Measurements from ENCODE around the gene CAPSL. TPM values are rescaled to one million over a fixed set of nuclear protein-coding genes. Genes with fewer than 3 reads are reported as not detected.

The CAPSL gene
- total and polyA plus RNA-seq, 2 of the 8 experiments (the other 6 are each of a cell fraction or from before 2014, with no cell fraction given) = not detected

- Histone ChIP-seq H2BK20ac (ENCODE audit: low read length) (no peak overlapping the region), H2BK120ac (replicated peaks; ENCODE audit: low read depth, low read length) (no peak overlapping the region), H3K4me1 (replicated peaks in 1 of 4; ENCODE audit: control insufficient read depth in 3 of 4, insufficient read depth in 4 of 4, low read length in 3 of 4) (no peaks in the 10 kb centered on the region; a peak in 1 of 7 replicates), H3K79me2 (ENCODE audit: control insufficient read depth in 1 of 2, insufficient read depth in 2 of 2, low read length in 2 of 2) (no peaks in the 10 kb centered on the region), H2BK12ac (ENCODE audit: low read depth, low read length) (no peak overlapping the region), H2BK15ac (ENCODE audit: low read length) (no peak overlapping the region), H3K9me3 (ENCODE audit: insufficient read depth in 2 of 2, low read depth in 1 of 2, low read length in 1 of 2) (no peaks in the 10 kb centered on the region), H3K27ac (ENCODE audit: low read depth, low read length) (no peak overlapping the region), H3K4ac (replicated peaks; ENCODE audit: insufficient read length, low read depth, low read length) (no peak overlapping the region), H3K23me2 (ENCODE audit: low read depth, low read length) (no peaks in the 10 kb centered on the region), H3K56ac (replicated peaks; ENCODE audit: insufficient read length, low read depth, low read length) (no peak overlapping the region), H3K36me3 (ENCODE audit: control insufficient read depth in 2 of 4, insufficient read depth in 4 of 4, low read length in 3 of 4) (no peaks in the 10 kb centered on the region), H4K91ac (replicated peaks; ENCODE audit: insufficient read length, low read length) (no peak overlapping the region), H3K23ac (ENCODE audit: insufficient read length) (no peak overlapping the region), H4K8ac (ENCODE audit: extremely low read depth, insufficient read depth, low read length) (no peak overlapping the region), H3K18ac (ENCODE audit: extremely low read depth, low read length) (no peak overlapping the region), H4K5ac (ENCODE audit: insufficient read length, low read depth, low read length) (no peak overlapping the region), H3K4me2 (ENCODE audit: insufficient read depth in 1 of 2, low read depth in 2 of 2, low read length in 2 of 2) (no peak overlapping the region), H2AK5ac (ENCODE audit: low read depth, low read length) (no peak overlapping the region), H3K79me1 (ENCODE audit: low read depth, low read length) (no peaks in the 10 kb centered on the region), H3K27me3 (replicated peaks in 1 of 4; ENCODE audit: control insufficient read depth in 3 of 4, extremely low read depth in 1 of 4, insufficient read depth in 3 of 4, low read length in 3 of 4) (peaks cover 0 to 1% (median 0%) of the 10 kb centered on the region in 4 experiments; a peak in 1 of 7 replicates), H3K9ac (replicated peaks in 1 of 4; ENCODE audit: extremely low read depth in 1 of 4, low read depth in 3 of 4, low read length in 3 of 4) (no peak overlapping the region), H3K14ac (ENCODE audit: insufficient read length) (no peak overlapping the region), H2AFZ (ENCODE audit: low read length) (no peak overlapping the region), H2BK5ac (ENCODE audit: low read depth, low read length) (no peak overlapping the region), H4K20me1 (replicated peaks in 1 of 2; ENCODE audit: control insufficient read depth in 1 of 2, insufficient read depth in 2 of 2, low read length in 2 of 2) (no peaks in the 10 kb centered on the region), H3K4me3 (ENCODE audit: extremely low read depth in 1 of 4, insufficient read depth in 2 of 4, low read depth in 3 of 4, low read length in 4 of 4) (no peak overlapping the region)
- ChIA-PET CTCF (ENCODE audit: partially characterized antibody) (interaction anchor here (1.1 to 2.3 kb wide), 2 partner anchors 23 to 24 kb away, joined by 3 to 7 read pairs; no protein-coding TSS in a partner anchor), POLR2A (ENCODE audit: partially characterized antibody) (no interaction called here)
- no peak for FAIRE-seq
- WGBS, 2 experiments (ENCODE audit: extremely low coverage in 1 of 2, insufficient coverage in 1 of 2, insufficient read length in 1 of 2, insufficient replicate concordance in 2 of 2, low coverage in 1 of 2, low lambda C conversion rate in 2 of 2, missing lambda C conversion rate in 1 of 2) = 89% methylated on average over 2 of the region's 2 CpGs; no CpG with 5 or more reads in 1 of the 2 experiments
- no peak for DNase-seq (ENCODE audit: low read depth in 1 of 2, low spot score in 2 of 2)
- TF ChIP-seq E2F6 (IDR thresholded peaks at IDR 0.05) = no peak
- TF ChIP-seq CTBP2 (IDR thresholded peaks at IDR 0.05; ENCODE audit: borderline replicate concordance, insufficient read depth, insufficient read length, low read length) = no peak
- no peak for TF ChIP-seq EP300 (IDR thresholded peaks at IDR 0.05; ENCODE audit: borderline replicate concordance in 1 of 2, low read depth in 2 of 2, low read length in 2 of 2)
- TF ChIP-seq CBX5 (IDR thresholded peaks at IDR 0.05; ENCODE audit: low read depth, low read length) = no peak
- TF ChIP-seq, protein P1, sequence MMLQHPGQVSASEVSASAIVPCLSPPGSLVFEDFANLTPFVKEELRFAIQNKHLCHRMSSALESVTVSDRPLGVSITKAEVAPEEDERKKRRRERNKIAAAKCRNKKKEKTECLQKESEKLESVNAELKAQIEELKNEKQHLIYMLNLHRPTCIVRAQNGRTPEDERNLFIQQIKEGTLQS (IDR thresholded peaks at IDR 0.05; ENCODE audit: insufficient read depth, low read depth, low read length) = no peak
- no peak for TF ChIP-seq NRF1 (IDR thresholded peaks at IDR 0.05; ENCODE audit: low read depth, low read length)
- TF ChIP-seq, protein P2, sequence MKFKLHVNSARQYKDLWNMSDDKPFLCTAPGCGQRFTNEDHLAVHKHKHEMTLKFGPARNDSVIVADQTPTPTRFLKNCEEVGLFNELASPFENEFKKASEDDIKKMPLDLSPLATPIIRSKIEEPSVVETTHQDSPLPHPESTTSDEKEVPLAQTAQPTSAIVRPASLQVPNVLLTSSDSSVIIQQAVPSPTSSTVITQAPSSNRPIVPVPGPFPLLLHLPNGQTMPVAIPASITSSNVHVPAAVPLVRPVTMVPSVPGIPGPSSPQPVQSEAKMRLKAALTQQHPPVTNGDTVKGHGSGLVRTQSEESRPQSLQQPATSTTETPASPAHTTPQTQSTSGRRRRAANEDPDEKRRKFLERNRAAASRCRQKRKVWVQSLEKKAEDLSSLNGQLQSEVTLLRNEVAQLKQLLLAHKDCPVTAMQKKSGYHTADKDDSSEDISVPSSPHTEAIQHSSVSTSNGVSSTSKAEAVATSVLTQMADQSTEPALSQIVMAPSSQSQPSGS (IDR thresholded peaks at IDR 0.05; ENCODE audit: low read length) = no peak
- TF ChIP-seq ASH2L (IDR thresholded peaks at IDR 0.05; ENCODE audit: low read length) = no peak
- TF ChIP-seq PHF8 (conservative IDR thresholded peaks at IDR 0.05; ENCODE audit: low read depth, low read length) = no peak
Observed at GRCh38 chr5:35902046-35902672, 36.3 kb downstream of the CAPSL start.
